ENCODE data around the gene GLIS1. TPM values are rescaled to one million over a fixed set of nuclear protein-coding genes. Genes with fewer than 3 reads are reported as not detected.

GLIS1 gene
- polyA plus RNA-seq, 1 donor (not counting 4 experiments of a cell fraction or from before 2014, with no cell fraction given), result not detected

DNA sequence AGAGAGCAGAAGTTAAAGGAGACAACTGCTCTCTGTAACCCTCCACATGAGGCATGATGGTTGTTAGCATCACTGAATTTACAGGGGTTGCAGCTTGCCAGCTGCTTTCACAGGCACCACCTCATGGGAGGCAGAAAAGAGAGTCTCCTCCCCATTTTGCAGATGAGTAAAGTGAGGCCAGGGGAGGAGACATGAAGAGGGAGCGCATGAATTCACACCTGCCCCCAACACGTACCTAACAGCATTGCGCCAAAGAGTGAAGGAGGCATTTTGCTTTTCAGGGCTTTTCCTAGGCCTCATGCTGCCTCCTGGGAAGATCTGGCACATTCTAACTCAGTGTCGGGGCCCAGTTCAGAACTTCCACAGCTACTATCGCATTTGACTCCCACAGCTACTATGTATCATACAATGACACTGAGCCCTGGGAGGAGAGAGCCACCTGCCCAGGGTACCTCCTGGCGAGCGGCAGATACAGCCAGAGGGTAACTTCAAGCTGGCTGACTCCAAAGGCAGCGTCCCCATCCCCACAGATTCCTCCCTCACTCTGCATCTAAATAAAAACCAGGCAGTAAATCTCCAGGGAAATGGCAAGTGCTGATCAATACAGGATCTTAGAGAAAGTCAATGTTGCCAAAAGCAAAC lies 34.0 kb downstream of the GLIS1 start:
- no peak overlapping the region for H3K4me2 ChIP-seq (ENCODE audit: control insufficient read depth, extremely low read depth, insufficient read depth, low read depth, low read length)
- H3K79me2 ChIP-seq (ENCODE audit: control insufficient read depth, insufficient read depth, low read length), result no peaks in the 10 kb centered on the region
- FAIRE-seq (no peak), DNase-seq (ENCODE audit: low read depth, low spot score) (no peak)
- no peaks in the 10 kb centered on the region for H3K9me1 ChIP-seq (ENCODE audit: control insufficient read depth, extremely low read depth, insufficient read depth, low read length)
- no peaks in the 10 kb centered on the region for H3K9me3 ChIP-seq (ENCODE audit: control insufficient read depth, low read depth, low read length)
- no peaks in the 10 kb centered on the region for H3K4me1 ChIP-seq (ENCODE audit: control insufficient read depth, extremely low read depth, insufficient read depth, low read length)
- no peak overlapping the region for H2AFZ ChIP-seq (ENCODE audit: control insufficient read depth, low read length)
- TF ChIP-seq, protein P1, sequence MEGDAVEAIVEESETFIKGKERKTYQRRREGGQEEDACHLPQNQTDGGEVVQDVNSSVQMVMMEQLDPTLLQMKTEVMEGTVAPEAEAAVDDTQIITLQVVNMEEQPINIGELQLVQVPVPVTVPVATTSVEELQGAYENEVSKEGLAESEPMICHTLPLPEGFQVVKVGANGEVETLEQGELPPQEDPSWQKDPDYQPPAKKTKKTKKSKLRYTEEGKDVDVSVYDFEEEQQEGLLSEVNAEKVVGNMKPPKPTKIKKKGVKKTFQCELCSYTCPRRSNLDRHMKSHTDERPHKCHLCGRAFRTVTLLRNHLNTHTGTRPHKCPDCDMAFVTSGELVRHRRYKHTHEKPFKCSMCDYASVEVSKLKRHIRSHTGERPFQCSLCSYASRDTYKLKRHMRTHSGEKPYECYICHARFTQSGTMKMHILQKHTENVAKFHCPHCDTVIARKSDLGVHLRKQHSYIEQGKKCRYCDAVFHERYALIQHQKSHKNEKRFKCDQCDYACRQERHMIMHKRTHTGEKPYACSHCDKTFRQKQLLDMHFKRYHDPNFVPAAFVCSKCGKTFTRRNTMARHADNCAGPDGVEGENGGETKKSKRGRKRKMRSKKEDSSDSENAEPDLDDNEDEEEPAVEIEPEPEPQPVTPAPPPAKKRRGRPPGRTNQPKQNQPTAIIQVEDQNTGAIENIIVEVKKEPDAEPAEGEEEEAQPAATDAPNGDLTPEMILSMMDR (optimal IDR thresholded peaks at IDR 0.05 in 1 of 3, IDR thresholded peaks at IDR 0.05 in 1 of 3, conservative IDR thresholded peaks at IDR 0.05 in 1 of 3; ENCODE audit: extremely low read depth in 1 of 3, insufficient read depth in 2 of 3, low read length in 3 of 3), result no peak
- TF ChIP-seq EZH2 (IDR thresholded peaks at IDR 0.05; ENCODE audit: low read length), result no peak
- no peaks in the 10 kb centered on the region for H3K36me3 ChIP-seq (ENCODE audit: control insufficient read depth in 2 of 2, extremely low read depth in 1 of 2, insufficient read depth in 2 of 2, low read length in 2 of 2)
- H3K27ac ChIP-seq (ENCODE audit: control insufficient read depth, insufficient read depth, low read length), result no peak overlapping the region
- H4K20me1 ChIP-seq (ENCODE audit: control insufficient read depth, extremely low read depth, insufficient read depth, low read length), result no peaks in the 10 kb centered on the region
- H3K27me3 ChIP-seq (ENCODE audit: control insufficient read depth, extremely low read depth, insufficient read depth, low read length), result peaks cover 3% of the 10 kb centered on the region
- dilution Hi-C loops (cut with MboI; ENCODE audit: extremely low pct_ligation_motif_present, low sequenced_read_pairs), result no loop called here
- H3K4me3 ChIP-seq (ENCODE audit: control insufficient read depth in 2 of 3, extremely low read depth in 1 of 3, insufficient read depth in 2 of 3, low read depth in 1 of 3, low read length in 3 of 3), result no peak overlapping the region
- no peak overlapping the region for H3K9ac ChIP-seq (ENCODE audit: control insufficient read depth, extremely low read depth, insufficient read depth, low read length)

DNA sequence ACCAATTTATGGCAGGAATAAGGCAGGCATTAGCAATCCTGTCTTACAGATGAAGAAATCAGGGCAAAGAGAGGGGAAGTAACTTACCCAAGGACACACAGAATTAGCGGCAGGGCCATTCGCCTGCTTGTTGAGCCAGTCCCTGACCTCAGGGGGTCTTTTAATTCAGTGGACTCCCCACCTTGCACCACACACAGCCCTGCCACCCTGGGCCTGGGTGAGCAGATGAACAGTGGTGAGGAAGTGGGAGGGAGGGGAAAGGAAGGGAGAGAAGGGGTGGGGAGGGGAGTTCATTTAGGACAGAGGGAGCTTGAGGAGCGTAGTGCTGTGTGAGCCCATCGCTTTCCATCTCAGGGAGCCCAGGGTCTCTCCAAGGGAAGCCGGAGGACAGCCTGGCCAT lies 34.7 kb downstream of the GLIS1 start:
- H3K9ac ChIP-seq (ENCODE audit: control insufficient read depth, extremely low read depth, insufficient read depth, low read length), result no peak overlapping the region
- no peak overlapping the region for H3K27ac ChIP-seq (ENCODE audit: control insufficient read depth, insufficient read depth, low read length)
- H3K27me3 ChIP-seq (ENCODE audit: control insufficient read depth, extremely low read depth, insufficient read depth, low read length), result peaks cover 3% of the 10 kb centered on the region
- H3K36me3 ChIP-seq (ENCODE audit: control insufficient read depth in 2 of 2, extremely low read depth in 1 of 2, insufficient read depth in 2 of 2, low read length in 2 of 2), result no peaks in the 10 kb centered on the region
- no peaks in the 10 kb centered on the region for H3K9me3 ChIP-seq (ENCODE audit: control insufficient read depth, low read depth, low read length)
- DNase-seq (ENCODE audit: low read depth, low spot score), result no peak
- TF ChIP-seq EZH2 (IDR thresholded peaks at IDR 0.05; ENCODE audit: low read length), result no peak
- TF ChIP-seq, protein P1 (optimal IDR thresholded peaks at IDR 0.05 in 1 of 3, IDR thresholded peaks at IDR 0.05 in 1 of 3, conservative IDR thresholded peaks at IDR 0.05 in 1 of 3; ENCODE audit: extremely low read depth in 1 of 3, insufficient read depth in 2 of 3, low read length in 3 of 3), result no peak
- H3K4me3 ChIP-seq (ENCODE audit: control insufficient read depth in 2 of 3, extremely low read depth in 1 of 3, insufficient read depth in 2 of 3, low read depth in 1 of 3, low read length in 3 of 3), result no peak overlapping the region
- H3K4me2 ChIP-seq (ENCODE audit: control insufficient read depth, extremely low read depth, insufficient read depth, low read depth, low read length), result no peak overlapping the region
- no peaks in the 10 kb centered on the region for H3K79me2 ChIP-seq (ENCODE audit: control insufficient read depth, insufficient read depth, low read length)
- dilution Hi-C loops (cut with MboI; ENCODE audit: extremely low pct_ligation_motif_present, low sequenced_read_pairs), result no loop called here
- H4K20me1 ChIP-seq (ENCODE audit: control insufficient read depth, extremely low read depth, insufficient read depth, low read length), result no peaks in the 10 kb centered on the region
- no peak overlapping the region for H2AFZ ChIP-seq (ENCODE audit: control insufficient read depth, low read length)
- no peaks in the 10 kb centered on the region for H3K4me1 ChIP-seq (ENCODE audit: control insufficient read depth, extremely low read depth, insufficient read depth, low read length)
- no peak for FAIRE-seq
- no peaks in the 10 kb centered on the region for H3K9me1 ChIP-seq (ENCODE audit: control insufficient read depth, extremely low read depth, insufficient read depth, low read length)

All from keratinocyte (primary cell).